Naive thymus-derived CD4-positive, alpha-beta T cell (primary cell): Measurements from ENCODE around the gene VSTM2L. TPM values are rescaled to one million over a fixed set of nuclear protein-coding genes. Genes with fewer than 3 reads are reported as not detected.
A peak's percentile ranks its signal among the peaks of the same experiment; 100 is the strongest.

Experiments used
- ATAC-seq: fragments of 150-1000 bp; cut with Tn5 transposase; 2 replicates; pipeline ENCODE4 v1.10.0; 2021; ENCODE audit warnings: mild to moderate bottlenecking, moderate library complexity
- CTCF ChIA-PET: fragments of 350-600 bp; sonication (Branson Sonifier 250); formaldehyde crosslinking; loops from one replicate; lab custom pipeline; 2021; ENCODE audit warnings: antibody characterized with exemption; lab: Charles Lee
- POLR2A ChIA-PET: fragments of 350-600 bp; sonication (Branson Sonifier 250); formaldehyde crosslinking; loops from one replicate; lab custom pipeline; 2021; ENCODE audit warnings: antibody characterized with exemption, inconsistent platforms; lab: Charles Lee
- DNase-seq, 9 donors: peaks; one replicate each; pipeline versions ENCODE4 v3.0.0 to v3.0.0-alpha.2; 2020 to 2022; ENCODE audit warnings: mixed read lengths in 1 of 9
- H3K27ac ChIP-seq: one replicate; pipeline ENCODE4 v1.7.0; 2013; ENCODE audit warnings: mild to moderate bottlenecking, low read depth, low read length, moderate library complexity
- H3K27me3 ChIP-seq, 2 donors: one replicate each; pipeline ENCODE4 v1.7.0; 2013; ENCODE audit warnings: low read length in 2 of 2, mild to moderate bottlenecking in 2 of 2, moderate library complexity in 2 of 2; ENCODE audit not compliant: control insufficient read depth in 2 of 2, insufficient read depth in 2 of 2
- H3K36me3 ChIP-seq, 3 experiments: 1 replicate in 2 of 3; 2 replicates in 1 of 3; pipeline ENCODE4 v1.7.0; 2013; ENCODE audit warnings: low read length in 3 of 3, mild to moderate bottlenecking in 3 of 3, moderate library complexity in 1 of 3; ENCODE audit not compliant: insufficient read depth in 3 of 3, control insufficient read depth in 2 of 3
- H3K4me1 ChIP-seq, 2 donors: one replicate each; pipeline ENCODE4 v1.7.0; 2013; ENCODE audit warnings: low read length in 2 of 2, mild to moderate bottlenecking in 2 of 2, moderate library complexity in 1 of 2; ENCODE audit not compliant: control insufficient read depth in 2 of 2, insufficient read depth in 2 of 2
- H3K4me3 ChIP-seq: 2 replicates; pipeline ENCODE4 v1.7.0; 2013; ENCODE audit warnings: mild to moderate bottlenecking, low read length
- H3K9me3 ChIP-seq, 3 experiments: 1 replicate in 2 of 3; 2 replicates in 1 of 3; pipeline ENCODE4 v1.7.0; 2013; ENCODE audit warnings: low read length in 3 of 3; ENCODE audit not compliant: control insufficient read depth in 2 of 3
- H3K27ac Mint-ChIP-seq, 9 donors: one replicate each; pipeline ENCODE4 v1.8.0; 2020 to 2022; ENCODE audit warnings: mixed read lengths in 9 of 9, mild to moderate bottlenecking in 8 of 9, moderate library complexity in 5 of 9, inconsistent platforms in 2 of 9
- H3K27me3 Mint-ChIP-seq, 5 donors: one replicate each; pipeline ENCODE4 v1.8.0; 2021 to 2022; ENCODE audit warnings: mixed read lengths in 5 of 5, mild to moderate bottlenecking in 1 of 5
- H3K36me3 Mint-ChIP-seq, 5 donors: one replicate each; pipeline ENCODE4 v1.8.0; 2020 to 2022; ENCODE audit warnings: mixed read lengths in 5 of 5, mild to moderate bottlenecking in 3 of 5, inconsistent platforms in 1 of 5
- H3K4me1 Mint-ChIP-seq, 7 donors: one replicate each; pipeline ENCODE4 v1.8.0; 2020 to 2022; ENCODE audit warnings: mixed read lengths in 7 of 7, mild to moderate bottlenecking in 3 of 7, inconsistent platforms in 1 of 7
- H3K4me3 Mint-ChIP-seq, 10 donors: one replicate each; pipeline ENCODE4 v1.8.0; 2020 to 2022; ENCODE audit warnings: mild to moderate bottlenecking in 10 of 10, mixed read lengths in 10 of 10, moderate library complexity in 6 of 10, inconsistent platforms in 2 of 10
- H3K9me3 Mint-ChIP-seq, 11 donors: one replicate each; pipeline ENCODE4 v1.8.0; 2020 to 2022; ENCODE audit warnings: mixed read lengths in 11 of 11, mild to moderate bottlenecking in 4 of 11, inconsistent platforms in 1 of 11, moderate library complexity in 1 of 11
- intact Hi-C, 2 donors: fragments of 100-400 bp; cut with micrococcal nuclease; formaldehyde crosslinking; loops; one replicate each; pipeline ENCODE4 v1.15.1; 2023
- polyA plus RNA-seq, 2 donors: library from polyadenylated mRNA; unstranded; fragments of 300-500 nt; fragmentation: Illumina TruSeq; gene quantifications; one replicate each; pipeline ENCODE4 v1.2.3, GENCODE V29; 2021
- total RNA-seq, 6 experiments: library from RNA in 5 of 6; stranded (reverse) in 5 of 6; gene quantifications; 1 replicate in 5 of 6; 2 replicates in 1 of 6; pipeline ENCODE4 v1.2.3 and lab custom pipeline; 2021 to 2026

VSTM2L gene
- total and polyA plus RNA-seq, 7 experiments from 2014 or later = 0.12 TPM; not detected in 6

GRCh38 chr20:37939701-37940560 is 37.0 kb downstream of the VSTM2L start:
- no peak overlapping the region for H3K4me3 ChIP-seq
- no peak overlapping the region for H3K27ac Mint-ChIP-seq
- H3K9me3 Mint-ChIP-seq = peaks cover 0 to 5% (median 0%) of the 10 kb centered on the region in 11 donors
- POLR2A ChIA-PET = no interaction called here
- H3K4me1 ChIP-seq = no peaks in the 10 kb centered on the region
- no peaks in the 10 kb centered on the region for H3K9me3 ChIP-seq
- H3K36me3 ChIP-seq = no peaks in the 10 kb centered on the region
- peaks cover 0 to 3% (median 0%) of the 10 kb centered on the region in 5 donors for H3K27me3 Mint-ChIP-seq
- no peak overlapping the region for H3K27ac ChIP-seq
- DNase-seq (no peak), ATAC-seq (no peak)
- H3K4me3 Mint-ChIP-seq = no peak overlapping the region
- CTCF ChIA-PET = no interaction called here
- H3K36me3 Mint-ChIP-seq = no peaks in the 10 kb centered on the region
- intact Hi-C loops = no loop called here
- H3K4me1 Mint-ChIP-seq = no peaks in the 10 kb centered on the region
- H3K27me3 ChIP-seq = no peaks in the 10 kb centered on the region

- H3K9me3 ChIP-seq = no peaks in the 10 kb centered on the region
- H3K27ac ChIP-seq = no peak overlapping the region
- no peaks in the 10 kb centered on the region for H3K4me1 ChIP-seq
- Mint-ChIP-seq H3K4me3 (no peak overlapping the region), H3K27me3 (peaks cover 0 to 3% (median 0%) of the 10 kb centered on the region in 5 donors), H3K36me3 (no peaks in the 10 kb centered on the region), H3K9me3 (peaks cover 0 to 5% (median 0%) of the 10 kb centered on the region in 11 donors), H3K4me1 (no peaks in the 10 kb centered on the region), H3K27ac (peak overlapping the region in 1 of 9 donors; percentile 49)
- CTCF ChIA-PET = no interaction called here
- intact Hi-C loops = no loop called here
- H3K4me3 ChIP-seq = no peak overlapping the region
- ATAC-seq = no peak
- no peaks in the 10 kb centered on the region for H3K27me3 ChIP-seq
- no peaks in the 10 kb centered on the region for H3K36me3 ChIP-seq
- DNase-seq = no peak
- POLR2A ChIA-PET = no interaction called here
Observed at GRCh38 chr20:37940858-37941257, 37.9 kb downstream of the VSTM2L start.

- ATAC-seq (no peak), DNase-seq (no peak)
- Mint-ChIP-seq H3K27ac (no peak overlapping the region), H3K4me3 (no peak overlapping the region), H3K36me3 (no peaks in the 10 kb centered on the region), H3K9me3 (peaks cover 0 to 5% (median 0%) of the 10 kb centered on the region in 11 donors), H3K4me1 (no peaks in the 10 kb centered on the region), H3K27me3 (peaks cover 0 to 3% (median 0%) of the 10 kb centered on the region in 5 donors)
- Histone ChIP-seq H3K27ac (no peak overlapping the region), H3K36me3 (no peaks in the 10 kb centered on the region), H3K4me3 (no peak overlapping the region), H3K9me3 (no peaks in the 10 kb centered on the region), H3K27me3 (no peaks in the 10 kb centered on the region), H3K4me1 (no peaks in the 10 kb centered on the region)
- POLR2A ChIA-PET = no interaction called here
- CTCF ChIA-PET = no interaction called here
- intact Hi-C loops = no loop called here
Observed at GRCh38 chr20:37941332-37941731, 38.4 kb downstream of the VSTM2L start.

- intact Hi-C loops = no loop called here
- H3K4me3 Mint-ChIP-seq = no peak overlapping the region
- DNase-seq (no peak), ATAC-seq (no peak)
- no peak overlapping the region for H3K27ac Mint-ChIP-seq
- peaks cover 0 to 5% (median 0%) of the 10 kb centered on the region in 11 donors for H3K9me3 Mint-ChIP-seq
- H3K4me1 Mint-ChIP-seq = no peaks in the 10 kb centered on the region
- Histone ChIP-seq H3K27ac (no peak overlapping the region), H3K4me1 (no peaks in the 10 kb centered on the region), H3K36me3 (no peaks in the 10 kb centered on the region), H3K27me3 (no peaks in the 10 kb centered on the region), H3K4me3 (no peak overlapping the region), H3K9me3 (no peaks in the 10 kb centered on the region)
- POLR2A ChIA-PET = no interaction called here
- peaks cover 0 to 3% (median 0%) of the 10 kb centered on the region in 5 donors for H3K27me3 Mint-ChIP-seq
- CTCF ChIA-PET = no interaction called here
- no peaks in the 10 kb centered on the region for H3K36me3 Mint-ChIP-seq
Observed at GRCh38 chr20:37941992-37942391, 39.1 kb downstream of the VSTM2L start.

GRCh38 chr20:37943033-37943432 is 40.1 kb downstream of the VSTM2L start:
- Mint-ChIP-seq H3K4me1 (no peaks in the 10 kb centered on the region), H3K36me3 (peaks cover 0 to 5% (median 3%) of the 10 kb centered on the region in 5 donors), H3K27me3 (peaks cover 0 to 5% (median 0%) of the 10 kb centered on the region in 5 donors), H3K27ac (no peak overlapping the region), H3K4me3 (no peak overlapping the region), H3K9me3 (peaks cover 0 to 11% (median 5%) of the 10 kb centered on the region in 11 donors)
- ATAC-seq (no peak), DNase-seq (no peak)
- Histone ChIP-seq H3K9me3 (no peaks in the 10 kb centered on the region), H3K4me3 (no peak overlapping the region), H3K4me1 (no peaks in the 10 kb centered on the region), H3K27me3 (no peaks in the 10 kb centered on the region), H3K27ac (no peak overlapping the region), H3K36me3 (no peaks in the 10 kb centered on the region)
- ChIA-PET POLR2A (no interaction called here), CTCF (interaction anchor here (0.7 kb wide), 1 partner anchor 66 kb away, joined by 4 read pairs; no protein-coding TSS in a partner anchor)
- intact Hi-C loops = no loop called here

GRCh38 chr20:37943501-37944455 is 40.9 kb downstream of the VSTM2L start:
- Histone ChIP-seq H3K4me1 (no peaks in the 10 kb centered on the region), H3K36me3 (no peaks in the 10 kb centered on the region), H3K4me3 (no peak overlapping the region), H3K27me3 (no peaks in the 10 kb centered on the region), H3K9me3 (no peaks in the 10 kb centered on the region), H3K27ac (no peak overlapping the region)
- POLR2A ChIA-PET = no interaction called here
- Mint-ChIP-seq H3K36me3 (peaks cover 0 to 8% (median 3%) of the 10 kb centered on the region in 5 donors), H3K27me3 (peaks cover 0 to 5% (median 0%) of the 10 kb centered on the region in 5 donors), H3K4me3 (no peak overlapping the region), H3K9me3 (peaks cover 0 to 16% (median 6%) of the 10 kb centered on the region in 11 donors), H3K27ac (no peak overlapping the region), H3K4me1 (no peaks in the 10 kb centered on the region)
- ATAC-seq = no peak
- intact Hi-C loops = no loop called here
- no peak for DNase-seq
- CTCF ChIA-PET = interaction anchor here (0.7 kb wide), 1 partner anchor 67 kb away, joined by 4 read pairs; no protein-coding TSS in a partner anchor
